Mesendoderm (in vitro differentiated cells): ENCODE results near the gene TUBD1.
"Not testable (repeated sequence)": the region's sequence is repeated elsewhere in the genome, so short reads cannot be mapped to it uniquely, and the experiment has no call there.

Experiments used
- DNase-seq: peaks from one replicate; pipeline ENCODE4 v3.0.0; 2013
- H2AK5ac ChIP-seq: 2 replicates; pipeline ENCODE4 v1.6.1; 2013; ENCODE audit warnings: low read length, inconsistent platforms
- H2BK120ac ChIP-seq: 2 replicates; pipeline ENCODE4 v1.6.1; 2013; ENCODE audit warnings: low read depth, mild to moderate bottlenecking, low read length, moderate library complexity, mixed read lengths
- H2BK15ac ChIP-seq: replicated peaks from 2 replicates; pipeline ENCODE4 v1.6.1; 2013; ENCODE audit warnings: low read depth, mild to moderate bottlenecking, moderate library complexity
- H2BK5ac ChIP-seq: 2 replicates; pipeline ENCODE4 v1.6.1; 2013; ENCODE audit warnings: low read length, inconsistent platforms
- H3K18ac ChIP-seq: 2 replicates; pipeline ENCODE4 v1.6.1; 2013; ENCODE audit warnings: mild to moderate bottlenecking, low read length, mixed read lengths
- H3K23ac ChIP-seq: one replicate; pipeline ENCODE4 v1.6.1; 2013; ENCODE audit warnings: low read length
- H3K27ac ChIP-seq: 2 replicates; pipeline ENCODE4 v1.5.1; 2013; ENCODE audit warnings: low read depth, mild to moderate bottlenecking, inconsistent platforms, low read length, moderate library complexity
- H3K27me3 ChIP-seq: 2 replicates; pipeline ENCODE4 v1.6.1; 2013; ENCODE audit warnings: low read length, control low read depth, mild to moderate bottlenecking, inconsistent platforms; ENCODE audit not compliant: insufficient read depth, poor library complexity
- H3K36me3 ChIP-seq: 2 replicates; pipeline ENCODE4 v1.6.1; 2013; ENCODE audit warnings: low read length, inconsistent platforms; ENCODE audit not compliant: control insufficient read depth, insufficient read depth
- H3K4ac ChIP-seq: one replicate; pipeline ENCODE4 v1.6.1; 2013; ENCODE audit warnings: low read depth, mild to moderate bottlenecking, low read length, moderate library complexity
- H3K4me1 ChIP-seq: 2 replicates; pipeline ENCODE4 v1.6.1; 2013; ENCODE audit warnings: low read depth, low read length, inconsistent platforms; ENCODE audit not compliant: control insufficient read depth
- H3K4me2 ChIP-seq: 2 replicates; pipeline ENCODE4 v1.6.1; 2013; ENCODE audit warnings: low read length
- H3K4me3 ChIP-seq: 2 replicates; pipeline ENCODE4 v1.5.1; 2013; ENCODE audit warnings: mild to moderate bottlenecking, low read length
- H3K56ac ChIP-seq: one replicate; pipeline ENCODE4 v1.6.1; 2013; ENCODE audit warnings: low read length
- H3K79me1 ChIP-seq: 2 replicates; pipeline ENCODE4 v1.6.1; 2013; ENCODE audit warnings: low read length, inconsistent platforms
- H3K79me2 ChIP-seq: 2 replicates; pipeline ENCODE4 v1.6.1; 2013; ENCODE audit warnings: mild to moderate bottlenecking, low read length; ENCODE audit not compliant: control insufficient read depth, insufficient read depth
- H3K9ac ChIP-seq: 2 replicates; pipeline ENCODE4 v1.6.1; 2013; ENCODE audit warnings: low read length, inconsistent platforms
- H4K5ac ChIP-seq: one replicate; pipeline ENCODE4 v1.6.1; 2013; ENCODE audit warnings: low read length
- H4K8ac ChIP-seq: one replicate; pipeline ENCODE4 v1.6.1; 2013; ENCODE audit warnings: low read depth, mild to moderate bottlenecking, control low read depth, low read length, moderate library complexity
- WGBS: extraction: QIAGEN DNeasy Blood & Tissue Kit; methylation state at CpG from one replicate; pipeline ENCODE4 v1.1.7; 2013; ENCODE audit warnings: low lambda C conversion rate, missing lambda C conversion rate; ENCODE audit not compliant: insufficient coverage; ENCODE audit errors: extremely low coverage; 5-methylcytosine and 5-hydroxymethylcytosine counted together

TUBD1 gene

GRCh38 chr17:59841091-59841881 is 51.5 kb downstream of the TUBD1 start:
- not testable (repeated sequence) for H2BK15ac ChIP-seq, H3K27ac ChIP-seq, H3K36me3 ChIP-seq, H3K9ac ChIP-seq, DNase-seq, H3K4me2 ChIP-seq, H3K56ac ChIP-seq, H4K8ac ChIP-seq, H3K79me1 ChIP-seq, H3K4me3 ChIP-seq, H3K23ac ChIP-seq, H4K5ac ChIP-seq, H3K4ac ChIP-seq, H2BK5ac ChIP-seq, H2BK120ac ChIP-seq, H3K27me3 ChIP-seq, H3K18ac ChIP-seq, H3K4me1 ChIP-seq, H2AK5ac ChIP-seq
- WGBS = no CpG with 5 or more reads among the region's 7 CpGs
- peaks cover 23% of the 10 kb centered on the region for H3K79me2 ChIP-seq

- no peak overlapping the region for H2BK5ac ChIP-seq
- H2BK120ac ChIP-seq = no peak overlapping the region
- H4K5ac ChIP-seq = no peak overlapping the region
- peak; percentile 49 for DNase-seq
- no peaks in the 10 kb centered on the region for H3K79me1 ChIP-seq
- H3K4me2 ChIP-seq = peak overlapping the region; percentile 19
- H2AK5ac ChIP-seq = no peak overlapping the region
- no peak overlapping the region for H3K56ac ChIP-seq
- no peak overlapping the region for H3K4me3 ChIP-seq
- H3K4me1 ChIP-seq = no peaks in the 10 kb centered on the region
- H3K4ac ChIP-seq = no peak overlapping the region
- no peak overlapping the region for H3K23ac ChIP-seq
- no peaks in the 10 kb centered on the region for H3K27me3 ChIP-seq
- no peaks in the 10 kb centered on the region for H3K36me3 ChIP-seq
- H3K18ac ChIP-seq = no peak overlapping the region
- peaks cover 23% of the 10 kb centered on the region for H3K79me2 ChIP-seq
- H4K8ac ChIP-seq = no peak overlapping the region
- H3K27ac ChIP-seq = no peak overlapping the region
- WGBS = no CpG with 5 or more reads among the region's 4 CpGs
- no peak overlapping the region for H2BK15ac ChIP-seq
- H3K9ac ChIP-seq = peak overlapping the region; percentile 60
Observed at GRCh38 chr17:59840329-59841090, 52.2 kb downstream of the TUBD1 start.

GRCh38 chr17:59839651-59840328 is 53.0 kb downstream of the TUBD1 start:
- Histone ChIP-seq H3K56ac (peak overlapping the region; percentile 47), H3K4me2 (peak overlapping the region; percentile 46), H3K18ac (peak overlapping the region; percentile 28), H3K27ac (no peak overlapping the region), H3K4ac (no peak overlapping the region), H4K8ac (no peak overlapping the region), H2AK5ac (no peak overlapping the region), H3K4me3 (peak overlapping the region; percentile 4), H3K27me3 (no peaks in the 10 kb centered on the region), H2BK120ac (no peak overlapping the region), H2BK15ac (no peak overlapping the region), H3K23ac (no peak overlapping the region), H2BK5ac (no peak overlapping the region), H4K5ac (no peak overlapping the region), H3K79me2 (peaks cover 23% of the 10 kb centered on the region), H3K79me1 (no peaks in the 10 kb centered on the region), H3K4me1 (no peaks in the 10 kb centered on the region), H3K36me3 (no peaks in the 10 kb centered on the region), H3K9ac (peak overlapping the region; percentile 60)
- no peak for DNase-seq
- no CpG with 5 or more reads among the region's 6 CpGs for WGBS

GRCh38 chr17:59838052-59838916 is 54.5 kb downstream of the TUBD1 start:
- Histone ChIP-seq H4K5ac (no peak overlapping the region), H3K4me1 (no peaks in the 10 kb centered on the region), H3K79me1 (no peaks in the 10 kb centered on the region), H3K36me3 (no peaks in the 10 kb centered on the region), H3K4me3 (peak overlapping the region; percentile 87), H3K18ac (peak overlapping the region; percentile 90), H2BK15ac (no peak overlapping the region), H3K23ac (no peak overlapping the region), H3K27me3 (no peaks in the 10 kb centered on the region), H3K9ac (peak overlapping the region; percentile 93), H2AK5ac (no peak overlapping the region), H4K8ac (no peak overlapping the region), H2BK120ac (peak overlapping the region; percentile 45), H3K4ac (no peak overlapping the region), H3K4me2 (peak overlapping the region; percentile 51), H3K56ac (peak overlapping the region; percentile 92), H2BK5ac (no peak overlapping the region), H3K79me2 (peaks cover 23% of the 10 kb centered on the region), H3K27ac (peak overlapping the region; percentile 58)
- WGBS = no CpG with 5 or more reads among the region's 8 CpGs
- peak; percentile 60 for DNase-seq

GRCh38 chr17:59837308-59838051 is 55.3 kb downstream of the TUBD1 start:
- WGBS = no CpG with 5 or more reads among the region's 8 CpGs
- no peak overlapping the region for H4K5ac ChIP-seq

More at GRCh38 chr17:59837308-59838051, 55.3 kb downstream of the TUBD1 start:
- H3K79me1 ChIP-seq = no peaks in the 10 kb centered on the region
- H3K4me2 ChIP-seq = peak overlapping the region; percentile 35
- H2BK120ac ChIP-seq = peak overlapping the region; percentile 88
- peak overlapping the region; percentile 48 for H3K4me3 ChIP-seq
- H3K4ac ChIP-seq = peak overlapping the region; percentile 70
- peak; percentile 100 for DNase-seq
- H3K9ac ChIP-seq = peak overlapping the region; percentile 93
- no peak overlapping the region for H2AK5ac ChIP-seq
- no peaks in the 10 kb centered on the region for H3K4me1 ChIP-seq
- H3K79me2 ChIP-seq = peaks cover 23% of the 10 kb centered on the region
- no peak overlapping the region for H2BK5ac ChIP-seq
- no peaks in the 10 kb centered on the region for H3K36me3 ChIP-seq
- H3K18ac ChIP-seq = peak overlapping the region; percentile 98
- H3K23ac ChIP-seq = no peak overlapping the region
- H4K8ac ChIP-seq = peak overlapping the region; percentile 86
- H3K27ac ChIP-seq = peak overlapping the region; percentile 89
- H3K27me3 ChIP-seq = no peaks in the 10 kb centered on the region
- peak overlapping the region; percentile 84 for H3K56ac ChIP-seq
- H2BK15ac ChIP-seq = peak overlapping the region; percentile 74
